HepG2 (cell line): ENCODE results near the gene MEIS1.

Experiments used
- NFIC ChIP-seq: IDR thresholded peaks from 2 replicates; pipeline ENCODE4 v1.6.1; 2012; ENCODE audit warnings: mild to moderate bottlenecking, low read length, inconsistent platforms
- ZNF10 ChIP-seq: sonication (generic); formaldehyde crosslinking; IDR thresholded peaks from 2 replicates; pipeline ENCODE4 v1.4.0; 2020; ENCODE audit warnings: mild to moderate bottlenecking, low read depth, missing genetic modification reagents, borderline replicate concordance
- ZNF230 ChIP-seq: sonication (generic); formaldehyde crosslinking; IDR thresholded peaks from 2 replicates; pipeline ENCODE4 v1.4.0; 2020; ENCODE audit warnings: mild to moderate bottlenecking, missing genetic modification reagents
- ZNF264 ChIP-seq: sonication (generic); formaldehyde crosslinking; IDR thresholded peaks from 2 replicates; pipeline ENCODE4 v1.4.0; 2020; ENCODE audit warnings: missing genetic modification reagents
- TF ChIP-seq, protein P1 (sequence below): sonication (generic); formaldehyde crosslinking; IDR thresholded peaks from 2 replicates; pipeline ENCODE4 v1.8.0; 2022; ENCODE audit warnings: low read depth, missing genetic modification reagents

DNA sequence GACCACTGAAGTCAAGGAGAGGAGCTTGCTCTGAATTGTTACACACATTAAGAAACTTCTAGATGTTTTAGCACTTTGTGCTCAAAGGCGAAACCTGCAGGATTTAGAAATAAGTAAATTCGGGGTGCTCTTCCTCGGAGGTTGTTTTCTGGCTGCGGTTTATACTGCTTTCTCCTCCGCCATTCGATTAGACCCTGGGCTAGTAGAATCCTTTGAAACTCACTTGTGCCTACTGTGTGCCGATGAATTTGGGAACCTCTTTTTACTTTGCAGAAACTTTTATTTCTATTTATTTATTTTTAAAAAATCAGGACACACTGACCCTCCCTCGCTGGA is 3.5 kb downstream of the MEIS1 start:
- TF ChIP-seq, protein P1, sequence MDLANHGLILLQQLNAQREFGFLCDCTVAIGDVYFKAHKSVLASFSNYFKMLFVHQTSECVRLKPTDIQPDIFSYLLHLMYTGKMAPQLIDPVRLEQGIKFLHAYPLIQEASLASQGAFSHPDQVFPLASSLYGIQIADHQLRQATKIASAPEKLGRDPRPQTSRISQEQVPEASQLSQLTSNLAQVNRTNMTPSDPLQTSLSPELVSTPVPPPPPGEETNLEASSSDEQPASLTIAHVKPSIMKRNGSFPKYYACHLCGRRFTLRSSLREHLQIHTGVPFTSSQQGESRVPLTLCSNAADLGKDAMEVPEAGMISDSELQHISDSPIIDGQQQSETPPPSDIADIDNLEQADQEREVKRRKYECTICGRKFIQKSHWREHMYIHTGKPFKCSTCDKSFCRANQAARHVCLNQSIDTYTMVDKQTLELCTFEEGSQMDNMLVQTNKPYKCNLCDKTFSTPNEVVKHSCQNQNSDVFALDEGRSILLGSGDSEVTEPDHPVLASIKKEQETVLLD (CRISPR knock-in tag) = no peak
- TF ChIP-seq ZNF264 (CRISPR knock-in tag) (no peak), ZNF10 (no peak), NFIC (no peak), ZNF230 (no peak)
